Measurements from ENCODE around the gene CLN6. TPM values are rescaled to one million over a fixed set of nuclear protein-coding genes. Genes with fewer than 3 reads are reported as not detected.

The CLN6 gene
- total and polyA plus RNA-seq, 9 of the 15 experiments (the other 6 are each of a cell fraction or from before 2014, with no cell fraction given), result 0.71 to 53.3 (median 39.3) TPM

- peak; percentile 62; the same call in 1 of the 2 replicates for TF ChIP-seq ZC3H4 (CRISPR knock-in tag; IDR thresholded peaks at IDR 0.05; ENCODE audit: borderline replicate concordance)
- TF ChIP-seq GTF2E2 (tag; IDR thresholded peaks at IDR 0.05), result 0 out of 2 replicates have a peak, but pooled peaks have one; percentile 49
- no peak for TF ChIP-seq SMARCA4 (IDR thresholded peaks at IDR 0.05)
- TF ChIP-seq RBBP5 (IDR thresholded peaks at IDR 0.05; ENCODE audit: borderline replicate concordance, insufficient read depth, low read length, poor library complexity, severe bottlenecking), result peak; percentile 87
- 0 out of 2 replicates have a peak, but pooled peaks have one; percentile 52 for TF ChIP-seq ZNF12 (CRISPR knock-in tag; IDR thresholded peaks at IDR 0.05)
- TF ChIP-seq ARID4B (CRISPR knock-in tag; IDR thresholded peaks at IDR 0.05), result peak; percentile 8; the same call in 1 of the 2 replicates
- 0 out of 2 replicates have a peak, but pooled peaks have one; percentile 32 for TF ChIP-seq ELF2 (CRISPR knock-in tag; IDR thresholded peaks at IDR 0.05)
- peak; percentile 34 for TF ChIP-seq SAP30 (IDR thresholded peaks at IDR 0.05; ENCODE audit: borderline replicate concordance, insufficient read depth, low read depth, low read length, poor library complexity, severe bottlenecking)
- no peak for TF ChIP-seq TRIM25 (IDR thresholded peaks at IDR 0.05; ENCODE audit: borderline replicate concordance)
- TF ChIP-seq RBM34 (IDR thresholded peaks at IDR 0.05; ENCODE audit: borderline replicate concordance, insufficient read depth, low read length), result 0 out of 2 replicates have a peak, but pooled peaks have one; percentile 17
These were observed 550 bp downstream of the CLN6 start (continued) for GRCh38 chr15:68228971-68229385.
